T-helper 2 cell treated with Interferon-gamma antibody and Interleukin-4, amounts not matched to agents 5 μg/mL and 100 μg/mL, for 36 hours (primary cell): ENCODE measurements around the gene SMAD3.

Experiments
- DNase-seq: peaks from one replicate; pipeline ENCODE4 v3.0.0; 2021; ENCODE audit warnings: low spot score
- H3K27ac Mint-ChIP-seq: one replicate; pipeline ENCODE4 v1.8.0; 2021; ENCODE audit warnings: mild to moderate bottlenecking, mixed read lengths
- H3K27me3 Mint-ChIP-seq: one replicate; pipeline ENCODE4 v1.8.0; 2021; ENCODE audit warnings: low read depth, mixed read lengths
- H3K36me3 Mint-ChIP-seq: one replicate; pipeline ENCODE4 v1.8.0; 2021; ENCODE audit warnings: low read depth, mixed read lengths
- H3K4me1 Mint-ChIP-seq: one replicate; pipeline ENCODE4 v1.8.0; 2021; ENCODE audit warnings: low read depth, mixed read lengths
- H3K4me3 Mint-ChIP-seq: one replicate; pipeline ENCODE4 v1.8.0; 2022; ENCODE audit warnings: mild to moderate bottlenecking, moderate library complexity, mixed read lengths
- H3K9me3 Mint-ChIP-seq: one replicate; pipeline ENCODE4 v1.8.0; 2021; ENCODE audit warnings: mixed read lengths

Gene SMAD3

DNA sequence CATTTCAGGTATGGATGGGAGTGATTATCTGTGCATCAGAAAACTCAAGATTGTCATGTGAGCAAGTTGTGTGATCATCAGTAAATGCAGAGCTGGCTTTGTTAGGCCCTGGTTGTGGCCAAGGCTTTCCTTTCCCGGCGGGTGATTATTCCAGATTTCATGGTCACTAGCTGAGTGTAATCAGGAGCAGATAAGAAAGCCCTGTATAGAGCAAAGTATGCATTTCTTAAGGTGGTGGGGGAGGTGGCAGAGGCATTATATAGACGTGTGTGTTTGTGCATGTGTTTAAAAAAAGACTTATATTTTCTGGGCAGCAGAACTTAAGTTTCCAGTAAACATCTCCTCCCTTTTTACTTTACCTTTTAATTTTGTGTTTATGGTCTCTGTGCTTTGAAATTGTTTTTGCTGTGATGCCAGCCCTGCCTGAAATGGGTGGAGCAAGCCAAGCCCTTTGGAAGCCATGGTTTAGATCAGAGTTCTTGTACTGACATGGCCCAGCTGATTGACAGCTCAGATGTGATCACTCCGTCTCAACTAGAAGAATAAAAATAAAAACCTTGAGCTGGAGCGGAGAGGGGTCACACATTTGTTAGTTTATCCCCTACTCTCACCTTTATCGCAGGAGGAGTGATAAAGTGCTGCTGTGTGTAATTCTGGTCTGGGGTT is 22.2 kb downstream of the SMAD3 start:
- H3K27ac Mint-ChIP-seq: peak overlapping the region; percentile 76
- H3K9me3 Mint-ChIP-seq: no peaks in the 10 kb centered on the region
- DNase-seq: no peak
- H3K4me1 Mint-ChIP-seq: peaks cover 92% of the 10 kb centered on the region
- peaks cover 55% of the 10 kb centered on the region for H3K36me3 Mint-ChIP-seq
- no peaks in the 10 kb centered on the region for H3K27me3 Mint-ChIP-seq
- peak overlapping the region; percentile 60 for H3K4me3 Mint-ChIP-seq

DNA sequence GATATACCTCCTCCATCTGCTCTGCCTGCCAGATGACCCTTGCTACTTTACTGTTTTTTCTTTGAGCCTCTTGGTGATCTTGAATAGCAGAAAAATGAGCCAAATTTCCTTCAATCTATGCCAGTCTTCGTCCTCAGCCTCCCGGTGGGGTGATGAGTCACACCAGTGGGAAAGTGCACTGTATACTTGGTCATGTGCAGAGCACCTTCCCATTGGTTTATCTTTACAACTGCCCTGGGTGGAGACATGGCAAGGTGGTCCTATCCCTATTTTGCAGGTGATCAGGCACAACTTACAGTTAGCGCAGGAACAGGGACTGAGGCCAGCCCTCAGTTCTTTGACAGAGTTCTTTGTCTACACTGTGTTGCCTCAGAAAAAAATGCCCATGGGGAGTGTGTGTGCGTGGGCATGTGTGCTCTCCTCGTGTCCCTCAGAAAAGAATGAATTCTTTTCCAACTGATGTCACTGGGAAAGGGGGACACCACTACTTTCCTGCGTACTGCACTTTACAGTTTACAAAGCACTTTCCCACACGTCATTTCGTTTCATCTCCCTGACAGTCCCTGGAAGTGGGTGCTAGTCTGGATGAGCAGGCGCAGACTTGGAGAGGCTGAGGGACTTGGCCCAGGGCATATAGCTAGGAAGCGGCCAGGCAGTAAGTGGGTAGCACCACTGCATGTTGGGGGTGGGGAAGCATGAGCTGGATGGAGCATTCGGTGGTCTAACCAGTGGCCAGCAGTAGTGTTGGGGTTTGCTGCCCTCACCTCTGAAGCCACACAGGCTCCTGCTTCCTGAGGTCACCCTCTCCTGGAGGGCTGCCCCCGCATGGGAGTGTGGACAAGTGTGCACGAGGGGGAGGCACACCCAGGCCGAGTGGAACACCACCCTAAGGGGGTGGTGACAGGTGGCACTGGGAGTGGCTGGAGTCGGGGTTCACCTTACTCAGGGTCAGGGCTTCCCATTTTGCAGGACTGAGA is 24.1 kb downstream of the SMAD3 start:
- Mint-ChIP-seq H3K36me3 (peaks cover 58% of the 10 kb centered on the region), H3K4me1 (peaks cover 89% of the 10 kb centered on the region), H3K27ac (peak overlapping the region; percentile 67), H3K27me3 (no peaks in the 10 kb centered on the region), H3K4me3 (peak overlapping the region; percentile 85), H3K9me3 (no peaks in the 10 kb centered on the region)
- no peak for DNase-seq

DNA sequence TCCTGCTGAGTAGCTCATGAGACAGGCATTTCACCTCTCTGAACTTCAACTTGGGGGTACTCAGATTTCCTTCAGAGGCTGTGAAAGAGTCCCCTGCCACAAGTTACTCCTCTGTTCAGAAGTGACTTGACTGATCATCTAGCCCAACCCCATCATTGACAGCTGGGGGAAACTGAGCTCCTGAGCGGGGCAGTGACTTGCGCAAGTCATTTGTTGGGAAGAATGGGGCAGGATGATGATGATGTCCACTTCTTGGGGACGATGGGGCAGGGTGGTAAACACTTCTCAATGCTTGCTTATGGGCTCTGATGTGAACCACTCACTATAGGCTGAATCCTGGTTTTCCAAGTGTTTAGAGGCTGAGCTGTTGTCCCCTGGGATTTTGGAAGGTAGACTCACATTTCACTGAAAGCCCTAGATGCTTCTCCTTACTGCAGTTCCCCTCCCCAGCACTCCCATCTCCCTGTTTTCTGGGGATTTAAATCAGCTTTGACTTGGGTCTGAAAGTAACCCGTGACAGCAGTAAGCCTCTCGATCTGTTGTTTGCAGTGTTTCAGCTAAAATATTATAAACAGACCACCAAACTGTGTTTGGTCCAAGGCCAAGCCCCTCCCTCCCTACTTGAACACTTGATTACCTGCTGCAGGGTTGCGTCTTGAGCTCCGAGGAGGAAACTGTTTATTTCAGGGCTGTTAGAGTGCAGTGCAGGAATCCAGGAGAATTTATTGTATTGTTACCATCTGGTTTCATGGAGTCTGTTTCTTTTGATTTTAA is 25.1 kb downstream of the SMAD3 start:
- H3K4me3 Mint-ChIP-seq: peak overlapping the region; percentile 85
- H3K4me1 Mint-ChIP-seq: peaks cover 87% of the 10 kb centered on the region
- no peaks in the 10 kb centered on the region for H3K9me3 Mint-ChIP-seq
- H3K27ac Mint-ChIP-seq: peak overlapping the region; percentile 87
- no peak for DNase-seq
- no peaks in the 10 kb centered on the region for H3K27me3 Mint-ChIP-seq
- peaks cover 60% of the 10 kb centered on the region for H3K36me3 Mint-ChIP-seq

DNA sequence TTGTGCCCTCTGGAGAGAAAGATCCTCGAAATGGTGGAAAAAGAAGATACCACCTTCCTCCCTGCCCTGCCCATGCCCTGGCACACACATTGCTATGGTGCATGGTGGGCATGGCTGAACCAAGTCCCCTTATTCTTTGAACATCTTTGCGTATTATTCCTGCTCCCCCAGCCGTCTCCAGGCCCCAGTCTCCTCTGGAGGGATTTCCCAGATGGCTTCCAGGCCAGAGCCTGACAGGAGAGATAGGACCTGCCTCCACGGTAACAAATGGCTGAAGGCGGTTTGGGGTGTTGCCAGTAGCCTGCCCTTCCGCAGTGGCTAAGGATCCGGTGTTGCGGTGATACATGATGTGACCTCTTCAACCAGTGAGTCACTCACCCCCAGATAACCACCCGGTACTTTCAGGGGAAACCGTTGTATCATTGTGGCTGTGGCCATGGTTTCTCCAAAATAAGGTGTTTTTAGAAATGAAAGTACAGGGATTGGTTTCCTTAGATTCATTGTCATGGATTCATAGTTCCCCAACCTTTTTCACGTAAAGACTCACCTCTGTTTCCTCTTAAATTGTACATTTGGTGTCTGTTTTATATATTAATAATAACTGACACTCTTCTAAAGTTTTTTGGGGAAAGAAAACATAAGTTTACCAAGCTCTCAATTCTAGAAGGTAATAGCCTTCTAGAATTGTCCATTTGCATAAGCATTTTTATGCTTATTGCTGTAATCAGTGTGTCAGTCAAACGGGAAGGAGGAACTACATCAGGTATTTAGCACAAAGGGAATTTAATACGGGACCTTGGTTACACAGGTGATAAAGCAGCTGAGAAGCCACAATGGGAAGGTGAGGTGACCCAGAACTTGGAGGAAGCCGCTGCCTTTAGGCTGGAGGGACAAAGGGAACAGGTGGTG is 25.9 kb downstream of the SMAD3 start:
- H3K9me3 Mint-ChIP-seq: no peaks in the 10 kb centered on the region
- H3K4me3 Mint-ChIP-seq: peak overlapping the region; percentile 85
- peak; percentile 86 for DNase-seq
- H3K27ac Mint-ChIP-seq: peak overlapping the region; percentile 87
- peaks cover 86% of the 10 kb centered on the region for H3K4me1 Mint-ChIP-seq
- H3K36me3 Mint-ChIP-seq: peaks cover 63% of the 10 kb centered on the region
- H3K27me3 Mint-ChIP-seq: no peaks in the 10 kb centered on the region

DNA sequence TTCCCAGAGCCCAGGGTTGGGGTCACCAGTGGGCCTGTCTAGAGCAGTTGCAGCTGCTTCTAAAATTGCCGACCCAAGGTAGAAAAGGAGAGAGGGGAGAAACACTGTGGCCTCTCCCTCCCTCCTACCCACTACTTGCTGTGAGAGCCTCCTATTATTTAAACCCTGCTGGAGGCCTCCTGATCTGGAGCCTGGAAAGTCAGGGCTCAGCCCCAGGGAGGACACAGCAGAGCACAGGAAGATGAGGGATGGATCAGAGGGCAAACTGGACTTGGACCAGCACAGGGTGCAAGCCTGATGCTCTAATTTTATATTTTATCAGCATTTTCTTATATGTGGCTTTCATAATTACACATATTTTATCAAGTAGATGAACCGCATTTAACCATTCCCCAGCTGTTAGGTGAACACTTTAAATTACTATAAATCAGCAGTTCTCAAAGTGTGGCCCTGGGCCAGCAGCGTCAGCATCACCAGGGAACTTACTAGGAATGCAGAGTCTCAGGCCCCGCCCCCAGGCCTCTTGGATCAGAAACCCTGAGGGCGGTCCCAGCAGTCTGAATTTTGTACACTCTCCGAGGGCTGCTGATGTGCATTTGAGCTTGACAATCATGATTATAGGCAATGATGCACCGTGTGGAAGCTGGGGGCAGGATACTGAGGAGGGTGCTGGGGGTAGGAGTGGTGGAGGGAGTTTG is 26.7 kb downstream of the SMAD3 start:
- Mint-ChIP-seq H3K36me3 (peaks cover 62% of the 10 kb centered on the region), H3K4me1 (peaks cover 86% of the 10 kb centered on the region), H3K9me3 (no peaks in the 10 kb centered on the region), H3K27me3 (no peaks in the 10 kb centered on the region), H3K4me3 (peak overlapping the region; percentile 85), H3K27ac (peak overlapping the region; percentile 87)
- DNase-seq: no peak

DNA sequence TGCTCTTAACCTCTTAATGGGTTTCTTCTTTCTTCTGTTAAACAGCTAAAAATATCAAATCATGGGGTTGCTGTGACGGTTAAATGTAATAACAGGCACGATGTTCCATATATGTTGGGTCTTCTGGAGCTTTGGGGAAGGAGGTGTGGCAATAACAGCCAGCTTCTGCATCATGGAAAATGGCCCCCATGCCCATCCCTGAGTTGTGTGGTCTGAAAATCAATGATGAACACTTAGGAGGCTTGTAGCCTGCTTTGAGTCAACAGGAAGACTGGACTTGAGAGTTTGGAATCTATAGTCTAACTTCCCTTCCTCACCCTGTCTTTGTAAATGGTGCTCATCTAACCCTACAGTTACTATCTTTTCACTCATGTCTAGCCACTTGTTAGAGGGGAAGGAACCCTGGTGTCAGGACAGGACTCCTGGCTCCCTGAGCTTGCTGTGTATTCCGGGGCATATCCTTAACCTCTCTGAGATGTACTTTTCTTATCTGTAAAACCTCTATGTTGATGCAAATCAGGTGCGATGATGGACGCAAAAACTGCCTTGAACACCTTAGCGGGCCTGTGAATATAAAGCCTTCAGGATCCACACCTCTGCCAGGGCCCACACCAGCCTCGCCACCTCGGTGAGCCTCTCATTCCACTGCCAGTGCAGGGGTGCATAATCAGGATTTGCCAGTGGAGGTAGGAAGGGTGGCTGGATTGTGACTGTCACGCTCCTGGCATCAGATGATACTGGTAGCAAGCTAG is 27.5 kb downstream of the SMAD3 start:
- Mint-ChIP-seq H3K9me3 (no peaks in the 10 kb centered on the region), H3K4me3 (peak overlapping the region; percentile 85), H3K36me3 (peaks cover 62% of the 10 kb centered on the region), H3K4me1 (peaks cover 86% of the 10 kb centered on the region), H3K27me3 (no peaks in the 10 kb centered on the region), H3K27ac (peak overlapping the region; percentile 55)
- DNase-seq: no peak

DNA sequence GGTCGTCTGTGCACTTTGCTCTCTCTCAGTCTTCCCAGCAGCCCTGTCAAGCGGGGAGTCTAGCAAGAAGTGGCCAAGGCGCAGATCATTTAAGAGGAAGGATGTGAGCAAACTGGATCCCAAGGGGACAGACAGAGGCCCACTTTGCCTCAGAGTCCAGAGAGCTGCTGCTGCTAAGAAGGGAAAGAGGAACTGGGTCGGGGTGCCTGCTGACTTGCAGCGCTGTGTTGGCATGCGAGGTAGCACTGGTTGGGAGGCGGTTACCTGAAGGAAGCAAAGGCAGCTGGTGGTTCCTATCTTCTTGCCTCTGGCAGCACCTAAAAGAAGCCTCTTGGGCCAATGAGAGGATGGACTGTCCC is 28.1 kb downstream of the SMAD3 start:
- H3K36me3 Mint-ChIP-seq: peaks cover 66% of the 10 kb centered on the region
- no peaks in the 10 kb centered on the region for H3K9me3 Mint-ChIP-seq
- DNase-seq: no peak
- no peak overlapping the region for H3K4me3 Mint-ChIP-seq
- peaks cover 85% of the 10 kb centered on the region for H3K4me1 Mint-ChIP-seq
- peak overlapping the region; percentile 55 for H3K27ac Mint-ChIP-seq
- no peaks in the 10 kb centered on the region for H3K27me3 Mint-ChIP-seq

DNA sequence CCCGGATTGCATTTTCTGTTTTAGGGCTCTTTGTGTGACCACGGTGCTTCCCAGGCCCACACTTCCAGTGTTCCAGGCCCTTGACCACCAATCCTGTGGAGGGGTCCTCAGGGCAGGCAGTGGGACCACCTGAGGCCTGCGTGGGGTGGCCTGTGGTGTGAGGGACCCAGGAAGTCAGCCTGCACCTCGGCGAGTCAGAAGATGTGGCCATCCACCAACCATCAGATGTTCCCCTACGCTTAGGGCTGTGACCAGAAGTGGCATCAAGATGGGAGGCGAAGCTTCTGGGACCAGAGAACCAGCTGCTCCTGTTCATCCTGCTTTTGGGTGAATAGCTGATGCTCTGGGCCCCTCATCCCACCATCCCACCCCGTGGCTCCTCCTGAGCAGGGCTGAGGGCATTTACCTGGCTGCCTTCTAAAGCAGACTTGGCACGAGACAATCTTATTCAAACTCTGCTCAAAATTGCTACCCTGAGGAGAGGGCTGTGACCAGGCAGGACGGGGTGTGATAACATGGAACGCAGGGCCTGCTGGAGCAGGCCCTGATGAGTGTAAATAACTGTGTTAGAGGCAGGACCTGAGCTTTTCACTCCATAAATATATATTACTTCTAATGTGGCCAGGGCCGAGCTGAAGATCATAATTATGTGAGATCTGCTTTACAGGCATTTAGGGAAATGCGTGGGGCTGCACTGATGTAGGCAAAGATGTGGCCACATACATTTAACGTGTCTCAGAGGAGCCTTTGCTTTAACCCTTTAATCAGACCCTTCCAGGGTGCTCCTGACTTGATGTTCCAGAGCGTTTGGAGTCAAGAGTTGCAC is 28.8 kb downstream of the SMAD3 start:
- no peak for DNase-seq
- H3K4me3 Mint-ChIP-seq: no peak overlapping the region
- no peaks in the 10 kb centered on the region for H3K9me3 Mint-ChIP-seq
- peaks cover 87% of the 10 kb centered on the region for H3K4me1 Mint-ChIP-seq
- H3K27ac Mint-ChIP-seq: peak overlapping the region; percentile 32
- H3K27me3 Mint-ChIP-seq: no peaks in the 10 kb centered on the region
- peaks cover 71% of the 10 kb centered on the region for H3K36me3 Mint-ChIP-seq

DNA sequence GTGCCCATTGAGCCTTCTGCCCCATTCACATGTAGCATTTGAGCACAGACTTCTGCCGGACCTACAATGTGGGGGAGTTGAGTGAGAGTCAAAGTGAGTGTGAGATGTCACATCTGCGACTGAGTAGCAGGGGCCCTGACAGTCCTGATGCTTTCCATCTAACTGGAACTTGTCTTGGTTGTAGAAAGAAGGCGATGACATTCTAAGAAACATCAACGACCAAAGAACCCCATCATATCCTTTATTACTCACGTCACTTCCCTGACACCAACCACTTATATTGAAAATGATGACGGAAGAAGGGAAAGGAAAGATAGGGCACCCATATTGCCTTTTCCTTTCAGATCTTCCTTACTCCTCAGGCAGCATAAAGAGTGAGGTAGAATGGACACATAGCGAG is 30.5 kb downstream of the SMAD3 start:
- H3K27ac Mint-ChIP-seq: peak overlapping the region; percentile 73
- H3K4me3 Mint-ChIP-seq: peak overlapping the region; percentile 57
- no peaks in the 10 kb centered on the region for H3K27me3 Mint-ChIP-seq
- H3K9me3 Mint-ChIP-seq: no peaks in the 10 kb centered on the region
- H3K36me3 Mint-ChIP-seq: peaks cover 69% of the 10 kb centered on the region
- peaks cover 77% of the 10 kb centered on the region for H3K4me1 Mint-ChIP-seq
- DNase-seq: no peak

DNA sequence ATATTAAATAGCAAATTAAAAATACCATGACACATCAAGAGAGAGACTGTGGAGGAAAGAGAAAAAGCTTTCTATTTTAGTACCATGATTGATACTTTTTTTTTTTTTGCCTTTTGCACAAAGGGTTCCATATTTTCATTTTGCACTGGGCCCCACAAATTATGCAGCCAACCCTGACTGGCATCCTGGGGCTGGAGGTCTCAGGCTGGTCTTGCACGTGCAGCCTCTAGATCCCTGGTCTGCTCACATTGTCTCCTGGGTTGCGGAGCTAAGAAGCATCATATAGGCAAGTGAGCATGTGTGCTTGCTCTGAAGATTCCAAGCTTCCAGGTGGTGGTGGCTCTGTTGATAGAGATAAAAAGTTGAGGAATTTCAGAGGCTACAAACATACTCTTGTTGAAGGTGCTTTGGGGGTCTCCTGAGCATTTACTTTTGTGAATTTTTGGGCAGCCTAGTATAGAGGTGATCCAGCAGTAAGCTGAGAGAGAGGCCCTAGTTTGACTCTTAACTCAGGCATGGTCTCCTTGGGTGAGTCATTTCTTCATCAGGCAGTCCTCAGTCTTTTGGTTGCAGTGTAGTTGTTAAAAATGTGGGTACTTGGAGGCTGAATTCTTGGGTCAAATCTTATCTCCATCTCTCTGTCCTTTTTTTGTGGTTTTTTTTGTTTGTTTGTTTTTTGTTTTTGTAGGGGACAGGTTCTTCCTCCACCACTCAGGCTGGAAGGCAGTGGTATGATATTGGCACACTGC is 31.3 kb downstream of the SMAD3 start:
- Mint-ChIP-seq H3K27me3 (no peaks in the 10 kb centered on the region), H3K27ac (peak overlapping the region; percentile 95), H3K4me1 (peaks cover 70% of the 10 kb centered on the region), H3K4me3 (peak overlapping the region; percentile 88), H3K36me3 (peaks cover 66% of the 10 kb centered on the region), H3K9me3 (no peaks in the 10 kb centered on the region)
- DNase-seq: no peak

DNA sequence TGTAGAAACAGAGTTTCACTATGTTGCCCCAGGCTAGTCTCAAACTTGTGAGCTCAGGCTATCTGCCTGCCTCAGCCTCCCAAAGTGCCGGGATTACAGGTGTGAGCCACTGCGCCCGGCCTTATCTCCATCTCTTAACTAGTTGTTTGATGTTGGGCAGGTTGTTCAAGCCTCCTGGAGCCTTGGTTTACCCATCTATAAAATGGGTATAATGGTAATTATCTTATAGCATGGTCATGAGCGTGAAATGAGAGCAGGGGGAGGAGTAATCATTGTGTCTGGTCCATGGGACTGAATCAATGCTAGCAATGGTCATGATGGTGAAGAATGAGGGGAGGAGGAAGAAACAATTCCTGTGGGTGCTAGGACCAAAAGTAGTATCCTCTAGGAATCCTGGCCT is 32.0 kb downstream of the SMAD3 start:
- Mint-ChIP-seq H3K4me3 (peak overlapping the region; percentile 88), H3K4me1 (peaks cover 64% of the 10 kb centered on the region), H3K36me3 (peaks cover 66% of the 10 kb centered on the region), H3K27ac (peak overlapping the region; percentile 95), H3K9me3 (no peaks in the 10 kb centered on the region), H3K27me3 (no peaks in the 10 kb centered on the region)
- no peak for DNase-seq
